GM21717 (cell line): ENCODE results near the gene RPS6KB1.
"Not testable (repeated sequence)": the region's sequence is repeated elsewhere in the genome, so short reads cannot be mapped to it uniquely, and the experiment has no call there.

Experiments used
- ATAC-seq: cut with Tn5 transposase; IDR thresholded peaks from one replicate; pipeline ENCODE4 v1.9.1; 2021; ENCODE audit warnings: mild to moderate bottlenecking, moderate library complexity; ENCODE audit not compliant: unreplicated experiment

Gene RPS6KB1

GRCh38 chr17:59933317-59933716, 40.4 kb downstream of the RPS6KB1 start:
- ATAC-seq: not testable (repeated sequence)

- ATAC-seq: not testable (repeated sequence)
Measured at GRCh38 chr17:59940697-59941096, 47.8 kb downstream of the RPS6KB1 start.

GRCh38 chr17:59941131-59941530, 48.2 kb downstream of the RPS6KB1 start:
- no peak for ATAC-seq

GRCh38 chr17:59946433-59946832, 53.5 kb downstream of the RPS6KB1 start:
- not testable (repeated sequence) for ATAC-seq

GRCh38 chr17:59947310-59947709, 54.4 kb downstream of the RPS6KB1 start:
- ATAC-seq: not testable (repeated sequence)

GRCh38 chr17:59950049-59950448, 57.1 kb downstream of the RPS6KB1 start:
- ATAC-seq: no peak

- no peak for ATAC-seq
Measured at GRCh38 chr17:59954856-59955255, 61.9 kb downstream of the RPS6KB1 start.

- not testable (repeated sequence) for ATAC-seq
Measured at GRCh38 chr17:59959574-59959973, 66.7 kb downstream of the RPS6KB1 start.

- ATAC-seq: no peak
Measured at GRCh38 chr17:59962739-59963318, 69.9 kb downstream of the RPS6KB1 start.

GRCh38 chr17:59963738-59964481, 71.0 kb downstream of the RPS6KB1 start:
- ATAC-seq: peak; percentile 18

- ATAC-seq: peak; percentile 70
Measured at GRCh38 chr17:59964482-59965328, 71.8 kb downstream of the RPS6KB1 start, which contains the start of gene RNFT1. Gene RNFT1 (minus strand): TSS chr17:59964740. CDS start chr17:59964663, 77 bp downstream.

- not testable (repeated sequence) for ATAC-seq
Measured at GRCh38 chr17:59971771-59972170, 78.8 kb downstream of the RPS6KB1 start.

- no peak for ATAC-seq
Measured at GRCh38 chr17:59972778-59973177, 79.9 kb downstream of the RPS6KB1 start.

GRCh38 chr17:59973483-59973882, 80.6 kb downstream of the RPS6KB1 start:
- ATAC-seq: not testable (repeated sequence)

- ATAC-seq: not testable (repeated sequence)
Measured at GRCh38 chr17:59975166-59975565, 82.2 kb downstream of the RPS6KB1 start.

GRCh38 chr17:59996608-59997007, 103.7 kb downstream of the RPS6KB1 start:
- not testable (repeated sequence) for ATAC-seq
